Naive B cell (primary cell): ENCODE measurements around the gene HSPBP1. TPM values are rescaled to one million over a fixed set of nuclear protein-coding genes. Genes with fewer than 3 reads are reported as not detected.
A peak's percentile ranks its signal among the peaks of the same experiment; 100 is the strongest.

Source experiments
- ATAC-seq, 2 donors: fragments of 150-1000 bp; cut with Tn5 transposase; 2 replicates each; pipeline ENCODE4 v1.10.0; 2021; ENCODE audit warnings: low read depth in 2 of 2, mild to moderate bottlenecking in 2 of 2, moderate library complexity in 2 of 2
- DNase-seq: peaks from one replicate; pipeline ENCODE4 v3.0.0; 2022
- H3K27ac Mint-ChIP-seq, 6 donors: one replicate each; pipeline ENCODE4 v1.8.0; 2020 to 2022; ENCODE audit warnings: mild to moderate bottlenecking in 6 of 6, mixed read lengths in 6 of 6, moderate library complexity in 5 of 6, inconsistent platforms in 2 of 6
- H3K27me3 Mint-ChIP-seq, 3 donors: one replicate each; pipeline ENCODE4 v1.8.0; 2021 to 2022; ENCODE audit warnings: mixed read lengths in 3 of 3, mild to moderate bottlenecking in 1 of 3
- H3K36me3 Mint-ChIP-seq, 2 donors: one replicate each; pipeline ENCODE4 v1.8.0; 2020 to 2022; ENCODE audit warnings: mixed read lengths in 2 of 2, inconsistent platforms in 1 of 2, mild to moderate bottlenecking in 1 of 2
- H3K4me1 Mint-ChIP-seq, 3 donors: one replicate each; pipeline ENCODE4 v1.8.0; 2020 to 2022; ENCODE audit warnings: mixed read lengths in 3 of 3, inconsistent platforms in 1 of 3, mild to moderate bottlenecking in 1 of 3, moderate library complexity in 1 of 3
- H3K4me3 Mint-ChIP-seq, 8 donors: one replicate each; pipeline ENCODE4 v1.8.0; 2020 to 2022; ENCODE audit warnings: mild to moderate bottlenecking in 8 of 8, mixed read lengths in 8 of 8, moderate library complexity in 8 of 8, inconsistent platforms in 2 of 8
- H3K9me3 Mint-ChIP-seq, 7 donors: one replicate each; pipeline ENCODE4 v1.8.0; 2020 to 2022; ENCODE audit warnings: mixed read lengths in 7 of 7, mild to moderate bottlenecking in 5 of 7, inconsistent platforms in 2 of 7, moderate library complexity in 1 of 7
- polyA plus RNA-seq, 6 donors: library from polyadenylated mRNA; unstranded; fragments of 300-500 nt; fragmentation: Illumina TruSeq; gene quantifications; one replicate each; pipeline ENCODE4 v1.2.3, GENCODE V29; 2021; ENCODE audit warnings: low read depth in 6 of 6

The HSPBP1 gene
- polyA plus RNA-seq, 6 donors from 2014 or later, result 22.6 to 40.0 (median 32.6) TPM

DNA sequence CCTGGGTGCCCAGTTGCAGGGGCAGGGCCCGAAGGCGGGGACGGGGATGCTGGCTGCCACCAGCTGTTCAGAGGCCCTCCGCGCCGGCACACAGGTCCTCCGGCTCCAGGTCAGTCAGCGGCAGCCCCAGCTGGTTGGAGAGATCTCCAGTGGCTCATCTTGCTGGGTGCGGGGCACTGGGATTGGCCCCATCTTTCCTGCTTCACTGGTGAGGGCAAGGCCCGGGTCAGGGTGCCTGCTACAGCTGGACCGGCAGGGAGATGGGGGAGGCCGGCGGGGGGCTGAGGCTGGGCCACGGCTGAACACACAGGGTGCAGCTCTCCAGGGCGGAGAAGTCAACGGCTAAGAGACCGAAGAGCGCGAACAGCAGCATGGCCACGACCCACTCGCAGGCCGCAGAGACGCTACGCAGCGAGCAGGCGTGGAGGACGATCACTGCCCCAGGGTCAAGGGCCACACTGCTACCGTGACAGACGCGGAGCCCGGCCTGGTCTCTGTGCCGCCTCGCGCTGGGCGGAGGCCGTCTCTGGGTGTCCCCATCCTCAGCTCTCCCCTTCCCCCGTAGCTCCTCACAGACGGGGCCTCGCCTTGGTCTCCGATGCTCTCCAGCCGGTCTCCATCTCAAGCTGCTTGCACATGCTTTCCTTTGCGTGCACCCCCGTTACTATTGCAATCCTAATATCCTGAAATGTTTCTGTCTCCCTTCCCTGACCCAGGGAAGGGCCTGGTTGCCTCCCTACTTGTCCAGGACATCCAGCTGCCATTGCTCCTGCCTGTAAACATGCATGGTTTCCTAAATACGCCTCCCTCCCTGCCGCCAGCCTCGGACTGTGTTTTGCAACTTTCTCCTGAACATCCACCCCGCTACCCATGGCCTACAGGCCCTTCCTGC is 33.0 kb upstream of the HSPBP1 start:
- Mint-ChIP-seq H3K27ac (peak overlapping the region in 1 of 6 donors; percentile 19), H3K4me1 (no peaks in the 10 kb centered on the region), H3K27me3 (peaks cover 0 to 6% (median 4%) of the 10 kb centered on the region in 3 donors), H3K36me3 (no peaks in the 10 kb centered on the region), H3K9me3 (no peaks in the 10 kb centered on the region), H3K4me3 (no peak overlapping the region)
- ATAC-seq, result no peak
- no peak for DNase-seq

DNA sequence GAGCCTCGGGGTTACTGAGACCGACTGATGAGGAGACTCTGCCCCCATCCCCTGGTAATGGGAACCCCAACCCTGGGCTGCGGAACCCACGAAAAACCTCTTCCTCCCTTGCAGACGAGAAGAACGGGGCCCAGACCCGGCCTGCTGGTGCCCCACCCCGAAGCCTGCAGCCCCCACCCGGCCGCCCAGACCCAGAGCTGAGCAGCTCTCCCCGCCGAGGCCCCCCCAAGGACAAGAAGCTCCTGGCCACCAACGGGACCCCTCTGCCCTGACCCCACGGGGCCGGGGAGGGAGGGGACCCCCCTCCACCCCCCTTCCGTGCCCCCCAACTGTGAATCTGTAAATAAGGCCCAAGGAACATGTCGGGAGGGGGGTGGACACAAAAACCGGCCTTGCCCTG is 31.9 kb upstream of the HSPBP1 start:
- H3K27me3 Mint-ChIP-seq, result peaks cover 0 to 6% (median 4%) of the 10 kb centered on the region in 3 donors
- no peaks in the 10 kb centered on the region for H3K9me3 Mint-ChIP-seq
- no peak overlapping the region for H3K4me3 Mint-ChIP-seq
- H3K27ac Mint-ChIP-seq, result no peak overlapping the region
- ATAC-seq, result no peak
- no peaks in the 10 kb centered on the region for H3K36me3 Mint-ChIP-seq
- H3K4me1 Mint-ChIP-seq, result no peaks in the 10 kb centered on the region
- no peak for DNase-seq

GRCh38 chr19:55311397-55311796 is 31.5 kb upstream of the HSPBP1 start:
- Mint-ChIP-seq H3K4me1 (no peaks in the 10 kb centered on the region), H3K27ac (no peak overlapping the region), H3K9me3 (no peaks in the 10 kb centered on the region), H3K4me3 (no peak overlapping the region), H3K36me3 (no peaks in the 10 kb centered on the region), H3K27me3 (peaks cover 0 to 4% (median 2%) of the 10 kb centered on the region in 3 donors)
- no peak for DNase-seq
- no peak for ATAC-seq

DNA sequence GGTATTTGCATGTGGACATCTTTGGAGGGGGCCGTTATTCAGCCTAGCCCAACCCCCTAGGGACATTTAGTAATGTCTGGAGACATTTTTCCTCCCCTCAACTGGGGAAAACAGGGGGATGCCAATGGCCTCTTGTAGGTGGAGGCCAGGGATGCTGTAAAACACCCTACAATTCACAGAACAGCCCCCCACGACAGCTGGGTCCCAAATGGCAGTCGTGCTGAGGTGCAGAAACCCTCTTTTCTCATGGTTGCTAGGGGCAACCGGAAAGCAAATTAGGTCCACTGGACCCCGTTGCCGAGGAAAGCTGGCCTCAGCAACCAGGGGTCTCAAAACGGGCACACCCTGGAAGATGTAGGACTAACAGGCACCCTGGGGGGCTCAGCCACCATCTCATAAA is 30.6 kb upstream of the HSPBP1 start:
- no peak for DNase-seq
- H3K36me3 Mint-ChIP-seq, result no peaks in the 10 kb centered on the region
- no peak overlapping the region for H3K4me3 Mint-ChIP-seq
- ATAC-seq, result no peak
- no peak overlapping the region for H3K27ac Mint-ChIP-seq
- H3K4me1 Mint-ChIP-seq, result peaks cover 0 to under 1% (median 0%) of the 10 kb centered on the region in 3 donors
- H3K9me3 Mint-ChIP-seq, result no peaks in the 10 kb centered on the region
- peaks cover 0 to 4% (median 0%) of the 10 kb centered on the region in 3 donors for H3K27me3 Mint-ChIP-seq

DNA sequence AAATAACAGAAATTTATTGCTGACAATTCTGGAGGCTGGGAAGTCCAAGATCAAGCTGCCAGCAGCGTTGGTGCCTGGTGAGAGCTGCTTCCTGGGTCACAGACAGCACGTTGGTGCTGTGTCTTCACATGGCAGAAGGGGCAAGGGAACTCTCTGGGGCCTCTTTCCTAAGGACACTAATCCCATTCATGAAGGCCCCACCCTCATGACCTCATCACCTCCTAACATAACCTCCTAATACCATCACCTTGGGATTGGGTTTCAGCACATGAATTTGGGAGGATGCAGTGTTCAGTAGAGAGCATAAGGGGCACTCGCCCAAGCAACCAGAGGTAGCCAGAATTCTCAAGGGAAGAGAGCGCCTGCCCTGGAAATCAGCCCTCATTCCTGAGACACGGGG is 29.5 kb upstream of the HSPBP1 start:
- peaks cover 0 to 5% (median 3%) of the 10 kb centered on the region in 3 donors for H3K4me1 Mint-ChIP-seq
- no peaks in the 10 kb centered on the region for H3K9me3 Mint-ChIP-seq
- ATAC-seq (no peak), DNase-seq (no peak)
- peak overlapping the region in 1 of 8 donors; percentile 56 for H3K4me3 Mint-ChIP-seq
- H3K27ac Mint-ChIP-seq, result no peak overlapping the region
- peaks cover 0 to 4% (median 0%) of the 10 kb centered on the region in 3 donors for H3K27me3 Mint-ChIP-seq
- no peaks in the 10 kb centered on the region for H3K36me3 Mint-ChIP-seq

DNA sequence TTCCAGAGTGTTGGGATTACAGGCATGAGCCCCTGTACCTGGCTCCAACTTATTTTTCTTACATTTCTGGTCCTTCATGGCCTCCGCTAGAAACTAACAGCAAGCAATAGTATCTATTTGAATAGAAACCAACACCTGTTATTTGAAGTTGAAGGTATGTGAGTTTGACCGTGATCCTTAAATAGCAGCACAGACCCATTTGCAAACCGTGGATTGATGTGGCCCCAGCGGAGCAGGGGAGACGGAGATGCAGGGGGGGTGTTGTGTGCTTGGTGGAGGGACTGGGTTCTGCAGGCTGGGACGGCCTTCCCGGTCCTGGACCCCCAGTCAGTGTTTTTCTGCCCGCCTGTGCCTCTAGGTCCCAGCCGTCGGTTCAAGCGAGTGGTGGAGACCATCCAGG is 28.4 kb upstream of the HSPBP1 start:
- no peaks in the 10 kb centered on the region for H3K9me3 Mint-ChIP-seq
- DNase-seq (no peak), ATAC-seq (no peak)
- H3K4me1 Mint-ChIP-seq, result peaks cover 0 to 5% (median 3%) of the 10 kb centered on the region in 3 donors
- no peak overlapping the region for H3K4me3 Mint-ChIP-seq
- H3K27me3 Mint-ChIP-seq, result peaks cover 0 to under 1% (median 0%) of the 10 kb centered on the region in 3 donors
- H3K36me3 Mint-ChIP-seq, result no peaks in the 10 kb centered on the region
- H3K27ac Mint-ChIP-seq, result peak overlapping the region in 1 of 6 donors; percentile 44

DNA sequence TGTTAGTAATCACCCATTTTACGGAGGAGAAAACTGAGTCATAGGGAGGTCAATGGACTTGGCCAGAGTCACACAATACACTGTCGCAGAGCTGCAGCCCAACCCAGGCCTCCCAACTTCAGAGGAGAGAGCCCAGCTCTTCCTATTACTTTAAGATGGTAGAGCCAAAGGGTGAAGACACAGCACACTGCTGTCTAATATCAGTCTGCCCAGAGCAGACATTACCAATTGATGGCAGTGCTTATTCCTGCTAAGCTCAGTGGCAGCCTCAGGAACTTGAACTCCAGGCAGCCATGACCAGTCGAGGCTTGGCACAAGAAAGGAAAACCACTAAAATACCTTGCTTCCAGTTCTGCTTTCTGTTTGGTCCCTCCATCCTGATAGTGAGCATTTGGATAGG is 26.8 kb upstream of the HSPBP1 start:
- Mint-ChIP-seq H3K27ac (no peak overlapping the region), H3K9me3 (no peaks in the 10 kb centered on the region), H3K4me1 (peaks cover 5 to 11% (median 8%) of the 10 kb centered on the region in 3 donors), H3K4me3 (no peak overlapping the region), H3K36me3 (no peaks in the 10 kb centered on the region), H3K27me3 (no peaks in the 10 kb centered on the region)
- DNase-seq (no peak), ATAC-seq (no peak)

DNA sequence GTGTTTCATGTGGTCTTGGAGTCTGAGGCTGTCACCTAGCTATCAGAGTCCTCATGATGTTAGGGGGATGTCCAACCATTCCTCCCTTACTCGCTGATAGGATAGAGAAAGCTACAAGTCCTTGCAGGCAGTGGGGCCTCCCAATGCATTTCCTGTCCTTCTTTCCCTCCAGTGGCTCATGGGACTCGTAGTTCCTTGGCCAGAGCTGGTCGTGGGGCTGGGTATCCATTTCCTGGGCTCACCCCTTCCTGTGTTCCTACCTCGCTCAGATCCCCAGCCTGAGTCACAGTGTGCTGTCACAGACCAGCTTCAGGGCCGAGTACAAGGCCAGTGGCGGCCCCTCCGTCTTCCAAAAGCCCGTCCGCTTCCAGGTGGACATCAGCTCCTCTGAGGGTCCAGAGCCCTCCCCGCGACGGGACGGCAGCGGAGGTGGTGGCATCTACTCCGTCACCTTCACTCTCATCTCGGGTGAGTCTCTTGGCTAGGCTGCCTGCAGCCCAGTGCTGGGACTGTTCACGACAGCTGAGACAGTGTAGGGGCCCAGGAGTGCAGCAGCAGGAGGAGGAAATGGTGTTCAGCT is 26.2 kb upstream of the HSPBP1 start:
- peaks cover 10 to 18% (median 14%) of the 10 kb centered on the region in 3 donors for H3K4me1 Mint-ChIP-seq
- DNase-seq (no peak), ATAC-seq (no peak)
- H3K27me3 Mint-ChIP-seq, result no peaks in the 10 kb centered on the region
- no peaks in the 10 kb centered on the region for H3K36me3 Mint-ChIP-seq
- no peak overlapping the region for H3K4me3 Mint-ChIP-seq
- peak overlapping the region in 1 of 6 donors; percentile 15 for H3K27ac Mint-ChIP-seq
- no peaks in the 10 kb centered on the region for H3K9me3 Mint-ChIP-seq

- ATAC-seq (peak; percentile 35 to 43), DNase-seq (peak; percentile 42)
- Mint-ChIP-seq H3K27ac (peak overlapping the region in 1 of 6 donors; percentile 89), H3K9me3 (no peaks in the 10 kb centered on the region), H3K27me3 (no peaks in the 10 kb centered on the region), H3K4me1 (peaks cover 10 to 18% (median 15%) of the 10 kb centered on the region in 3 donors), H3K4me3 (peak overlapping the region in 3 of 8 donors; percentile 42 to 65 (median 59)), H3K36me3 (no peaks in the 10 kb centered on the region)
Observed at GRCh38 chr19:55305491-55305890, 25.6 kb upstream of the HSPBP1 start.

GRCh38 chr19:55304980-55305379 is 25.1 kb upstream of the HSPBP1 start:
- H3K36me3 Mint-ChIP-seq, result no peaks in the 10 kb centered on the region
- DNase-seq (no peak), ATAC-seq (no peak)
- H3K27ac Mint-ChIP-seq, result peak overlapping the region in 1 of 6 donors; percentile 47
- H3K9me3 Mint-ChIP-seq, result no peaks in the 10 kb centered on the region
- H3K27me3 Mint-ChIP-seq, result no peaks in the 10 kb centered on the region
- H3K4me1 Mint-ChIP-seq, result peaks cover 10 to 18% (median 15%) of the 10 kb centered on the region in 3 donors
- H3K4me3 Mint-ChIP-seq, result no peak overlapping the region

- Mint-ChIP-seq H3K27ac (peak overlapping the region in 1 of 6 donors; percentile 47), H3K9me3 (no peaks in the 10 kb centered on the region), H3K27me3 (no peaks in the 10 kb centered on the region)
Observed at GRCh38 chr19:55304279-55304978, 24.5 kb upstream of the HSPBP1 start.

DNA sequence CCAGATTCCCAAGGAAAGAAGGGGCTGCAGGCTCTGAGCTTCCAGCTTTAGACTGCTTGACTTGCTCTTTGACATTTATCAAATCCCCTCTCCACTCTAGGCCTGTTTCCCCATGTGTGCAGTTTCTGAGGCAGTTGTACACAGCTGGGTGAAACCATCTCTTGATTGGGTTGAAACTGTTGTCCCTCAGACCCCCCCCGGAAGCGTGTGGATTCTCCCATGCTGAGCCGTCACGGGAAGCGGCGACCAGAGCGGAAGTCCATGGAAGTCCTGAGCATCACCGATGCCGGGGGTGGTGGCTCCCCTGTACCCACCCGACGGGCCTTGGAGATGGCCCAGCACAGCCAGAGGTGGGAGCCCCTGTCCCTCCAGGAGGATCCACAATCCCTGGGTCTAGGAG is 23.6 kb upstream of the HSPBP1 start:
- Mint-ChIP-seq H3K36me3 (no peaks in the 10 kb centered on the region), H3K4me3 (no peak overlapping the region), H3K4me1 (peaks cover 10 to 18% (median 15%) of the 10 kb centered on the region in 3 donors), H3K9me3 (no peaks in the 10 kb centered on the region), H3K27me3 (peaks cover 0 to under 1% (median 0%) of the 10 kb centered on the region in 3 donors), H3K27ac (no peak overlapping the region)
- DNase-seq, result no peak
- ATAC-seq, result no peak

More at GRCh38 chr19:55304279-55304978, 24.5 kb upstream of the HSPBP1 start:
- Mint-ChIP-seq H3K4me3 (peak overlapping the region in 1 of 8 donors; percentile 10), H3K4me1 (peaks cover 10 to 18% (median 15%) of the 10 kb centered on the region in 3 donors), H3K36me3 (no peaks in the 10 kb centered on the region)
- no peak for ATAC-seq
- DNase-seq, result no peak

GRCh38 chr19:55302318-55302703 is 22.4 kb upstream of the HSPBP1 start:
- Mint-ChIP-seq H3K27me3 (peaks cover 0 to 5% (median 0%) of the 10 kb centered on the region in 3 donors), H3K9me3 (no peaks in the 10 kb centered on the region), H3K4me1 (peaks cover 10 to 18% (median 15%) of the 10 kb centered on the region in 3 donors), H3K27ac (peak overlapping the region; percentile 69 to 95 (median 87)), H3K36me3 (no peaks in the 10 kb centered on the region), H3K4me3 (peak overlapping the region; percentile 64 to 93 (median 87))
- no peak for DNase-seq
- ATAC-seq, result no peak
